ENCODE measurements around the gene AKT3. TPM values are rescaled to one million over a fixed set of nuclear protein-coding genes. Genes with fewer than 3 reads are reported as not detected.
A peak's percentile ranks its signal among the peaks of the same experiment; 100 is the strongest.

The AKT3 gene
- total RNA-seq, 4 donors from 2014 or later = 29.7 to 77.2 (median 37.4) TPM

DNA sequence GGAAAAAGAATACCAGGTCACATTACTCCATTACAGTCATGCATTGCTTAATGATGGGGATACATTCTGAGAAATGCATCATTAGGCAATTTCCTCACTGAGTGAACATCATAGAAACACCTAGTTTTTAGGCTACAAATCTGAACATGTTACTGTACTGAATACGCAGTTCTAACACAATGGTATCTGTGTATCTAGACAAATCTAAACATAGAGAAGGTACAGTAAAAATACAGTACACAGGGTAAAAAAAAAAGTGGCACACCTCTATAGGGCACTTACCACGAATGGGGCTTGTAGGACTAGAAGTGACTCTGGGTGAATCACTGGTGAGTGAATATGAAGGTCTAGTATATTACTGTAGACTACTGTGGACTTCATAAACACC lies 115.7 kb downstream of the AKT3 start:
- TF ChIP-seq, protein P1, sequence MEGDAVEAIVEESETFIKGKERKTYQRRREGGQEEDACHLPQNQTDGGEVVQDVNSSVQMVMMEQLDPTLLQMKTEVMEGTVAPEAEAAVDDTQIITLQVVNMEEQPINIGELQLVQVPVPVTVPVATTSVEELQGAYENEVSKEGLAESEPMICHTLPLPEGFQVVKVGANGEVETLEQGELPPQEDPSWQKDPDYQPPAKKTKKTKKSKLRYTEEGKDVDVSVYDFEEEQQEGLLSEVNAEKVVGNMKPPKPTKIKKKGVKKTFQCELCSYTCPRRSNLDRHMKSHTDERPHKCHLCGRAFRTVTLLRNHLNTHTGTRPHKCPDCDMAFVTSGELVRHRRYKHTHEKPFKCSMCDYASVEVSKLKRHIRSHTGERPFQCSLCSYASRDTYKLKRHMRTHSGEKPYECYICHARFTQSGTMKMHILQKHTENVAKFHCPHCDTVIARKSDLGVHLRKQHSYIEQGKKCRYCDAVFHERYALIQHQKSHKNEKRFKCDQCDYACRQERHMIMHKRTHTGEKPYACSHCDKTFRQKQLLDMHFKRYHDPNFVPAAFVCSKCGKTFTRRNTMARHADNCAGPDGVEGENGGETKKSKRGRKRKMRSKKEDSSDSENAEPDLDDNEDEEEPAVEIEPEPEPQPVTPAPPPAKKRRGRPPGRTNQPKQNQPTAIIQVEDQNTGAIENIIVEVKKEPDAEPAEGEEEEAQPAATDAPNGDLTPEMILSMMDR (IDR thresholded peaks at IDR 0.05) = no peak
- ATAC-seq (ENCODE audit: low FRiP score) (no peak), DNase-seq (ENCODE audit: low spot score) (no peak)

DNA sequence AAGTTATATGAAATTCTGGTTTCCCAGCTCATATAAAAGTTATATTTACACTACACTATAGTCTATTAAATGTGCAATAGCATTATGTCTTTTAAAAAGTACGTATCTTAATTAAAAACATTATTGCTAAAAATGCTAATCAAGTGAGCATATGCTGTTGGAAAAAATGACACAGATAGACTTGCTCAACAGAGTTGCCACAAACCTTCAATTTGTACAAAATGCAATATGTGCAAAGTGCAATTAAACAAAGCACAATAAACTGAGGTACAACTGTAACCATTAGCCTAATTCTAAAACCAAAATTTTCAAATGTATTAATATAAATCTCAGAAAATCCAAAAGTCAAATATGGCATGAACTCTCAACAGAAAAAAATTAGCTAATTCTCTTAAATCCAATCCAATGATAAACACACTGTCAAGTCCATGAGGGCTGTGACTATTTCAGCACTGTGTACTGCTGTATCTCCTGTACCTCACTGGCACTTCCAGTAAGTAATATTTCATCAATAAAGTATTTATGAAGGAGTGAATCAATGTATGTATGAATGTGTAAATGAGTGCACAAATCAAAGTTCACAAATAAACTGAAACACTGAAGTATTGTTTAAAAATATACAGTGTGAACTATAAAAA lies 116.3 kb downstream of the AKT3 start:
- DNase-seq (ENCODE audit: low spot score) = no peak
- no peak for ATAC-seq (ENCODE audit: low FRiP score)
- TF ChIP-seq, protein P1 (IDR thresholded peaks at IDR 0.05) = no peak

DNA sequence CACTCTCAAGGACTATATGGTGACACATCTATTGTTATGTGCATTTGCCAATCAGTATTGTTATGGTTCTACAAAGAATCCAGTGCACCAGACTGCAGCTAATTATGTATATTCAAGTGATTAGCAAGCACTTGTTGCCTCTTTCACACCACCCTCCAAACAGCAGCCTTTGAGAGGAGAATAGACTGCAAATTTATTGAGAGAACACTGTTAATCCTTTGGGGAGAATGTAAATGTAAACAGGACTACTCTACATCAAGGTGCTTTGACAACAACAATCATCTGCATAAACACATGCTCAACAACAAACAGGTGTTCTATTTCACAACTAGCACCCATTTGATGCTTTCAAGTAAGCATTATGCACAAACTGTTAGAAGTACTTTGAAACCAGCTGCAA lies 117.4 kb downstream of the AKT3 start:
- DNase-seq (ENCODE audit: low spot score) = no peak
- no peak for ATAC-seq (ENCODE audit: low FRiP score)
- TF ChIP-seq, protein P1 (IDR thresholded peaks at IDR 0.05) = no peak

DNA sequence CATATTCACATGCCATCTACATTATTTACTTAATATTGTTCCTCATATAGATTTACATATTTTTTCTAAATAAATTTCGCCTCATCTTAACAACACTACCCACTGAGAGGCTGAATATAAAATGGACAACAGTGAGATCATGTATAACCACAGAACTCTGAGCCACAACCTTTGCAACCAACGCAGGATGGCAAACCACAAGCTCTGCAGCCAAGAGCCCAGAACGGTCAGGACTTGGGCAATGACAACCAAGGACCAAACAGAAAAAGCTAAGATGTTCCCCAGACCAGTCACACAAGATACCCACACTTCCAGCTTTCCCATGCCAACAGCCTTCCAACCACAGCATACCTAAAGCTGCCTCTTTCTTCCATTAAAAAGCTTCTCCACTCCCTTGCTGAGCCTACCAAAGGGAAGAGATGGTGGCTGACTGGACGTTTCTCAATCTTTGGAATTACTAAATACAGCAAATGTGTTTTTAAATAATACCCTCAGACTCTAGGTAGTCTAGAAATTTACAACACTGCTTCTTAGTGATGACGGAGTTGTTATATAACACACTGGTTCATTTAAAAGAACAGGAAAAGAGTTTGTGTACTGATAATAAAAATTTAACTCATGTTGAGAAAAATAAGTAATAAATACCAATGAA lies 117.9 kb downstream of the AKT3 start:
- DNase-seq (ENCODE audit: low spot score) = no peak
- no peak for ATAC-seq (ENCODE audit: low FRiP score)

DNA sequence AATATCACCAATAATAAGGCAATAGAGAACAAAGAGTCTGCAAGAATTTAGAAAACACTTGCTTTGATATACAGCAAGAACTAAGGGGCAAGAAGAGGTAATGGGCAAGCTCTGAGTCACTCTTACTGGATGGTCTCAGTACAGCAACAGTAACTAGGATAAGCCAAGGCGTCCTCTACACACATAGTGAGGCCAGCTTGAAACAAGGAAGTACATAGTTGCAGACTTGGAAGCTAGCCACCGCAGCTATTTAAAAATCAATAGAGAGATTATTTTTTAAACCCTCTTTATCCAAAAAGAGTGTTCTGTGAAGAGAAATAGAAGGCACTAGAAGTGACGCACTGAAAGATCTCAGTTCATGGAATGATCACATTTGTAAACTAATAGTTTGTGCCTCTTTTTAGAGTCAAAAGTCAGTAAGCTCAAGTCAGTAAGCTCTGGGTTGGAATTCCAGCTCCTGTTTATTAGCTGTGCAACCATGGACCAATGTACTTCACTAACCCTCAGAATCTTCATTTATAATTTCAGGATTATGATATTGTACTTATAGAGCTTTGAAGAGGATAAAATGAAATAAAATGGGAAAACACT lies 118.6 kb downstream of the AKT3 start:
- ATAC-seq (ENCODE audit: low FRiP score) (peak; percentile 56), DNase-seq (ENCODE audit: low spot score) (no peak)
- TF ChIP-seq, protein P1 (IDR thresholded peaks at IDR 0.05) = no peak

More for the DNA sequence above, 117.9 kb downstream of the AKT3 start:
- TF ChIP-seq, protein P1 (IDR thresholded peaks at IDR 0.05) = no peak

DNA sequence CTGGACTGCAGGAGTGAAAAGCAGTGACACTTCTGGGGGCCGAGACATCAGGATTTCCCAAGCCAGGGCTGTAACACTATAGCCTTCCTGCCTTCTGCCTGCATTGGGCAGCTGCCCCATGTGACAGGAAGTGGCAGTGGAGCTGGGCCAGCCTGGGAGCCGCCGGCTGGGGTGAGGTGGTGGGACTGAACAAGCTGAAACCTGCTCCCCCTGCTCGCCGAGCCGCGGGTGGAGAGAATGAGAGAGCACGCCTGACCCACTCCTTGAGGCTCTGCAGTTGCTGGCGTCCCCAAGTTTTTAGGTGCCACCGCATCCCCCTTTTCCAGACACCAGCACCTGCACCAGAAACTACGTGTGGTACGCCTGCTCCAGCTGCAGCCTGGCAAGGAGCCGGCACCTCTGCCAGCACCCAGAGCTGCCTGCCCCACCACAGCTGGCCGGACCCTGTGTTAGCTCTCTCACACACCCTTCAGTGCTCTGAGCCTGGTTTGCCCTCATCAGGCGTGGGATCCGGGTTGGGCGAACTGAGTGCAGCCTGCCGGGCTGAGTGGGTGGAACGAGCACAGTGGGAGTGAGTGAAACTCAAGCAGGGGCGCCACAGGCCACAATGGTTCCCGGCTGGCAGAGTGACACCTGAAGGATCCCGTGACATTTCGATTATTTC lies 119.4 kb downstream of the AKT3 start:
- ATAC-seq (ENCODE audit: low FRiP score) (no peak), DNase-seq (ENCODE audit: low spot score) (no peak)

More for the DNA sequence above, 119.4 kb downstream of the AKT3 start:
- TF ChIP-seq, protein P1 (IDR thresholded peaks at IDR 0.05) = no peak
